HCT116 (cell line): ENCODE data around the gene ZNF76.

Source experiments
- CEBPB ChIP-seq: IDR thresholded peaks from 2 replicates; pipeline ENCODE4 v1.6.1; 2012; ENCODE audit warnings: low read depth
- CTCF ChIP-seq, 3 experiments: fragments of 200-600 bp in 1 of 3; sonication (generic) in 1 of 3; IDR thresholded peaks in 2 of 3; conservative IDR thresholded peaks in 1 of 3; 2 replicates each; pipeline ENCODE4 v1.5.1; 2012 to 2017; ENCODE audit warnings: low read depth in 2 of 3, low read length in 2 of 3, antibody characterized with exemption in 1 of 3, borderline replicate concordance in 1 of 3, control low read depth in 1 of 3, mild to moderate bottlenecking in 1 of 3, mixed read lengths in 1 of 3, mixed run types in 1 of 3, moderate library complexity in 1 of 3; ENCODE audit not compliant: insufficient read depth in 1 of 3
- EZH2 ChIP-seq: fragments of 200-600 bp; sonication (generic); IDR thresholded peaks from 2 replicates; pipeline ENCODE4 v1.6.1; 2017; ENCODE audit warnings: antibody characterized with exemption, mixed run types
- EZH2phosphoT487 ChIP-seq: fragments of 200-600 bp; IDR thresholded peaks from 2 replicates; pipeline ENCODE4 v1.6.1; 2018; ENCODE audit warnings: antibody characterized with exemption, borderline replicate concordance
- MAX ChIP-seq: IDR thresholded peaks from 2 replicates; pipeline ENCODE4 v1.6.1; 2012
- POLR2A ChIP-seq: IDR thresholded peaks from 2 replicates; pipeline ENCODE4 v1.7.0; 2011; ENCODE audit warnings: borderline replicate concordance; ENCODE audit not compliant: insufficient read depth, insufficient read length; ENCODE audit errors: extremely low read depth
- RAD21 ChIP-seq: IDR thresholded peaks from 2 replicates; pipeline ENCODE4 v1.6.1; 2012; ENCODE audit warnings: low read depth, mild to moderate bottlenecking
- REST ChIP-seq: IDR thresholded peaks from 2 replicates; pipeline ENCODE4 v1.6.1; 2012; ENCODE audit warnings: low read depth
- SP1 ChIP-seq: IDR thresholded peaks from 2 replicates; pipeline ENCODE4 v1.6.1; 2012; ENCODE audit warnings: low read depth
- TCF7L2 ChIP-seq: IDR thresholded peaks from 2 replicates; pipeline ENCODE4 v1.7.0; 2011; ENCODE audit warnings: borderline replicate concordance, inconsistent platforms; ENCODE audit not compliant: insufficient read depth, insufficient read length; ENCODE audit errors: extremely low read depth
- YY1 ChIP-seq: IDR thresholded peaks from 2 replicates; pipeline ENCODE4 v1.6.1; 2011; ENCODE audit warnings: low read length, low read depth, moderate library complexity, mild to moderate bottlenecking; ENCODE audit not compliant: insufficient replicate concordance; ENCODE audit errors: extremely low read depth
- ZFX ChIP-seq: fragments of 450-650 bp; IDR thresholded peaks from 2 replicates; pipeline ENCODE4 v1.6.1; 2017

GRCh38 chr6:35244551-35244950 is 15.0 kb upstream of the ZNF76 start:
- TF ChIP-seq YY1: no peak
- TF ChIP-seq SP1: no peak
- TF ChIP-seq CTCF (IDR thresholded peaks at IDR 0.05 in 2 of 3, conservative IDR thresholded peaks at IDR 0.05 in 1 of 3; ENCODE audit: borderline replicate concordance in 1 of 3, insufficient read depth in 1 of 3, low read depth in 2 of 3, low read length in 2 of 3): no peak
- TF ChIP-seq REST: no peak
- no peak for TF ChIP-seq POLR2A
- TF ChIP-seq RAD21: no peak
- no peak for TF ChIP-seq MAX
- TF ChIP-seq EZH2: no peak
- no peak for TF ChIP-seq TCF7L2
- no peak for TF ChIP-seq EZH2phosphoT487
- TF ChIP-seq ZFX: no peak
- no peak for TF ChIP-seq CEBPB
